HEK293T (cell line): ENCODE data around the gene LRP8.

Experiments
- ARNT ChIP-seq: fragments of 450-650 bp; IDR thresholded peaks from 2 replicates; pipeline ENCODE4 v1.6.1; 2017; ENCODE audit warnings: mild to moderate bottlenecking
- BHLHE40 ChIP-seq: fragments of 450-650 bp; IDR thresholded peaks from 2 replicates; pipeline ENCODE4 v1.6.1; 2016; ENCODE audit warnings: mild to moderate bottlenecking, moderate library complexity, borderline replicate concordance
- CTBP1 ChIP-seq: fragments of 450-650 bp; IDR thresholded peaks from 2 replicates; pipeline ENCODE4 v1.6.1; 2016; ENCODE audit warnings: borderline replicate concordance
- FOXA1 ChIP-seq: fragments of 450-650 bp; IDR thresholded peaks from 2 replicates; pipeline ENCODE4 v1.6.1; 2016; ENCODE audit warnings: mild to moderate bottlenecking
- FOXK2 ChIP-seq: fragments of 450-650 bp; IDR thresholded peaks from 2 replicates; pipeline ENCODE4 v1.6.1; 2016; ENCODE audit warnings: mild to moderate bottlenecking
- FOXM1 ChIP-seq: fragments of 450-650 bp; IDR thresholded peaks from 2 replicates; pipeline ENCODE4 v1.6.1; 2017; ENCODE audit warnings: mild to moderate bottlenecking, borderline replicate concordance
- HDGF ChIP-seq: fragments of 450-650 bp; IDR thresholded peaks from 2 replicates; pipeline ENCODE4 v1.6.1; 2017; ENCODE audit warnings: antibody characterized with exemption, borderline replicate concordance
- L3MBTL2 ChIP-seq: fragments of 450-650 bp; conservative IDR thresholded peaks from 2 replicates; pipeline ENCODE4 v1.6.1; 2016; ENCODE audit warnings: mild to moderate bottlenecking
- NFRKB ChIP-seq: fragments of 450-650 bp; IDR thresholded peaks from 2 replicates; pipeline ENCODE4 v1.6.1; 2016; ENCODE audit warnings: mild to moderate bottlenecking, moderate library complexity
- PKNOX1 ChIP-seq: fragments of 450-650 bp; IDR thresholded peaks from 2 replicates; pipeline ENCODE4 v1.6.1; 2016
- SP1 ChIP-seq: fragments of 450-650 bp; IDR thresholded peaks from 2 replicates; pipeline ENCODE4 v1.6.1; 2017
- SUZ12 ChIP-seq: fragments of 450-650 bp; IDR thresholded peaks from 2 replicates; pipeline ENCODE4 v1.6.1; 2016; ENCODE audit warnings: mild to moderate bottlenecking
- TARDBP ChIP-seq: fragments of 450-650 bp; IDR thresholded peaks from 2 replicates; pipeline ENCODE4 v1.6.1; 2016

DNA sequence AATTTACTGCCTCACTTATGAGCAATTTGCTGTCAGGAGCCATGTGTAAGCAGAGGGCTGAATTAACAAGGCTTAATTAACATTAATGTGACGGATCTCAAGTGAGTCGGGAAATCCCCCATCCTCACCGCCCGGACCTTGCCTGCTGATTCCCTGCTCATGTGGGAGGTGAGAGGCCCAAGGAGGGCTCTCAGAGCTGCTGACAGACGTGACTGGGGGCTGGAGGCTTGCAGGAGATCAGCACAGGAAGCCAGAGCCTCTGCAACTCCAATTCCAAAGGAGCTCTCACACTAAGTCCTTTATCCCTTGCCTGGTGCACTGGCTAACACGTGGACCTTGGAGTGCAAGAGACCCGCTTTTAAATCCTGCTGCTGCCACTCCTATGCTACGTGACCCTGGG lies 19.4 kb downstream of the LRP8 start:
- TF ChIP-seq HDGF: no peak
- TF ChIP-seq NFRKB: no peak
- TF ChIP-seq SUZ12: no peak
- TF ChIP-seq SP1: no peak
- TF ChIP-seq PKNOX1: no peak
- TF ChIP-seq FOXK2: no peak
- no peak for TF ChIP-seq ARNT
- no peak for TF ChIP-seq FOXM1
- TF ChIP-seq BHLHE40: no peak
- TF ChIP-seq L3MBTL2: no peak
- no peak for TF ChIP-seq FOXA1
- TF ChIP-seq CTBP1: no peak
- TF ChIP-seq TARDBP: no peak
